Measurements from ENCODE around the gene LRRC4C.

Gene LRRC4C

DNA sequence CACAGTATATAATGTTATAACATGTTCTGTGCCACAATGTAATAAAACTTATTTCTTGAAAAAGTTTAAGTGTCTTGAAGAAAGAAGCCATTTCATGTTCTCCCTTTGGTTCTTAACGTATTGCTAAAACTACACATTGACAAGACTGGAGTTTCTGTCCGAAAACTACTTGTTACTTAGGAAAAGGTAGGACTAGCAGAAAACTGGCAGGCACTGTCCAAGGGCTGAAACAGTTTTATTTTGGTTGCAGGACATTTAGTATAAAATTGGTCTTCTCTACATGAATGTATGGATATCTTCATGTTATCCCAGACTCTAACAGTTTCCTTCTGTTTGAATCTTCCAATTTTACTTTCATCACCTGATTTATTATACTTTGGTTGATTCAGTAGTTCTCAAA is 1027.1 kb downstream of the LRRC4C start:
- no peak overlapping the region for H2AFZ ChIP-seq (ENCODE audit: low read depth, low read length)
- H4K91ac ChIP-seq (ENCODE audit: low read length) = no peak overlapping the region
- H3K27me3 ChIP-seq (ENCODE audit: control insufficient read depth in 1 of 2, insufficient read depth in 1 of 2, low read length in 2 of 2) = no peaks in the 10 kb centered on the region
- H2AK5ac ChIP-seq (ENCODE audit: low read length, severe bottlenecking) = no peak overlapping the region
- no peaks in the 10 kb centered on the region for H3K4me1 ChIP-seq (ENCODE audit: control insufficient read depth, insufficient read depth, low read depth, low read length)
- H3K79me1 ChIP-seq (replicated peaks; ENCODE audit: low read length, poor library complexity, severe bottlenecking) = no peaks in the 10 kb centered on the region
- H4K8ac ChIP-seq (ENCODE audit: low read length) = no peak overlapping the region
- no peaks in the 10 kb centered on the region for H3K36me3 ChIP-seq (ENCODE audit: control insufficient read depth in 1 of 2, insufficient read depth in 2 of 2, low read depth in 1 of 2, low read length in 2 of 2)
- no peak overlapping the region for H3K4ac ChIP-seq (ENCODE audit: low read depth in 1 of 2, low read length in 2 of 2)
- H3K14ac ChIP-seq (ENCODE audit: low read length in 2 of 2) = no peak overlapping the region
- H2BK15ac ChIP-seq (ENCODE audit: low read depth, poor library complexity, severe bottlenecking) = no peak overlapping the region
- no peak overlapping the region for H3K4me2 ChIP-seq (ENCODE audit: low read length, poor library complexity, severe bottlenecking)
- no peak overlapping the region for H2BK5ac ChIP-seq (ENCODE audit: low read depth, low read length, poor library complexity, severe bottlenecking)
- H2BK120ac ChIP-seq (ENCODE audit: low read depth, low read length) = no peak overlapping the region
- WGBS = 94% methylated on average over 2 of the region's 2 CpGs
- no peak overlapping the region for H2BK12ac ChIP-seq (ENCODE audit: low read length in 2 of 2)
- H3K4me3 ChIP-seq (ENCODE audit: insufficient read depth in 1 of 2, low read depth in 1 of 2, low read length in 2 of 2) = no peak overlapping the region
- no peak overlapping the region for H3K18ac ChIP-seq (ENCODE audit: low read depth in 1 of 2, low read length in 2 of 2)
- no peak overlapping the region for H3K27ac ChIP-seq (ENCODE audit: low read length, poor library complexity, severe bottlenecking)
- H3K9me3 ChIP-seq (ENCODE audit: control insufficient read depth, low read length) = no peaks in the 10 kb centered on the region
- H3K9ac ChIP-seq (ENCODE audit: low read length) = no peak overlapping the region
- no peak for DNase-seq
- no peak overlapping the region for H3K23ac ChIP-seq (ENCODE audit: low read length in 2 of 2)

DNA sequence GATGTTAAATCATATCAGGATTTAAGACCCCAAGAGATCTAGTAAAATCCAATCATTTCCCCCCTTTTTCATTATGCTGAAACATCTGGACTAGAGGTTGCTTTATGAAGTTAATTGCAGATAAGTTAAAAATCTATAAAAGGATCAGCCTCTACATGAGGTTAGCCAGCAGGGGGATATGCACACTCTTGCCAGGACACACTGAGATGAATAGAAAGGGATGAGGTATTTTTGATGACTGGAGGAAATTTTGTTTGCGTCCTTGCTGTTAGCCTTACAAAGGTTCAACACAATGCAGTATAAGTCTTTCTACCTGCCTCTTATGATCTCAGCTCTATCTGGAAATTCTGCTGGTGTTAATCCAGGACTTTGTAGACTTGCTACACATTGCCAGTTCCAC is 1034.3 kb downstream of the LRRC4C start:
- no peaks in the 10 kb centered on the region for H3K4me1 ChIP-seq (ENCODE audit: control insufficient read depth, insufficient read depth, low read depth, low read length)

DNA sequence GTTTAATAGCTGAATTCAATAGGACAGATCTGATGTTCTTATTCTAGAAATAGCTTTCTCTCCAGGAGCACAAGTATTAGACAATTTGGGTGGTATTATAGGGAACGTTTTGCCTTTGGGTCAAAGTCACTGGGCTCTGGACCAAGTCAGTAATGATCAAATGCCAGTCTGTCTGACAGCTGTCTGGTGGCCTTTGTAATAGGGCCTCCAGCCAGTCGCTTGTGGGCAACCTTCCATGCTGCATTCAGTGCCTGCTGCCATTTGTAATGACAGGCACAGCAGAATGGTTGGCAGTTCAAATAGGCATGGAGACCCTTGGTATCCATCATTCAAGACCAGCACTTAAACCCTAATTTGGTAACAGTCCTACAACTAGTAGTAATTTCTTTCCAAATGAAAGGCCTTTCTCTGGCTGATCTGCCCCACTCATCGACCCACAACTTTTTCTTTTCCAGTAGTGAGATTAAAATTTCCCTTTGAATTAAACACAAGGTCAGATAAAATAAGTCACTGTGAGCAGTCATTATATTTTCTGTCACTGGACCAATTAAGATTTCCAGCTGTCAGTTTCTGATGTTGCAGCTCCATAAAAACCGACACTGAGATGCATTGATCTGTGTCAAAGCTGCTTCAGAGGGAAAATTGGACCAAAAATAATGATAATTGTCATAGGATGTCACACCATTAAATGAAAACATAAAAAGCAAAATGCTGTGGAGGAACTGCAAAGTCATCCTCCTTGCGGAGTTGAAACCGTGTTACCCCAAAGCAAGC is 1038.1 kb downstream of the LRRC4C start:
- Histone ChIP-seq H2AFZ (ENCODE audit: low read depth, low read length) (no peak overlapping the region), H3K36me3 (ENCODE audit: control insufficient read depth in 1 of 2, insufficient read depth in 2 of 2, low read depth in 1 of 2, low read length in 2 of 2) (no peaks in the 10 kb centered on the region), H3K27me3 (ENCODE audit: control insufficient read depth in 1 of 2, insufficient read depth in 1 of 2, low read length in 2 of 2) (no peaks in the 10 kb centered on the region), H4K91ac (ENCODE audit: low read length) (no peak overlapping the region), H3K23ac (ENCODE audit: low read length in 2 of 2) (no peak overlapping the region), H3K4ac (ENCODE audit: low read depth in 1 of 2, low read length in 2 of 2) (no peak overlapping the region), H3K9me3 (ENCODE audit: control insufficient read depth, low read length) (no peaks in the 10 kb centered on the region), H3K18ac (ENCODE audit: low read depth in 1 of 2, low read length in 2 of 2) (no peak overlapping the region), H2BK12ac (ENCODE audit: low read length in 2 of 2) (no peak overlapping the region), H2BK15ac (ENCODE audit: low read depth, poor library complexity, severe bottlenecking) (no peak overlapping the region), H3K14ac (ENCODE audit: low read length in 2 of 2) (no peak overlapping the region), H2AK5ac (ENCODE audit: low read length, severe bottlenecking) (no peak overlapping the region), H4K8ac (ENCODE audit: low read length) (no peak overlapping the region), H3K4me3 (ENCODE audit: insufficient read depth in 1 of 2, low read depth in 1 of 2, low read length in 2 of 2) (no peak overlapping the region), H2BK120ac (ENCODE audit: low read depth, low read length) (no peak overlapping the region), H3K4me1 (ENCODE audit: control insufficient read depth, insufficient read depth, low read depth, low read length) (no peaks in the 10 kb centered on the region), H3K4me2 (ENCODE audit: low read length, poor library complexity, severe bottlenecking) (no peak overlapping the region), H3K9ac (ENCODE audit: low read length) (no peak overlapping the region), H3K79me1 (replicated peaks; ENCODE audit: low read length, poor library complexity, severe bottlenecking) (no peaks in the 10 kb centered on the region), H2BK5ac (ENCODE audit: low read depth, low read length, poor library complexity, severe bottlenecking) (no peak overlapping the region), H3K27ac (ENCODE audit: low read length, poor library complexity, severe bottlenecking) (no peak overlapping the region)
- no peak for DNase-seq
- WGBS = 87% methylated on average over 4 of the region's 6 CpGs

More for the DNA sequence above, 1034.3 kb downstream of the LRRC4C start:
- no peak for DNase-seq
- WGBS = no CpG with 5 or more reads among the region's 1 CpG
- H3K36me3 ChIP-seq (ENCODE audit: control insufficient read depth in 1 of 2, insufficient read depth in 2 of 2, low read depth in 1 of 2, low read length in 2 of 2) = no peaks in the 10 kb centered on the region
- no peak overlapping the region for H4K91ac ChIP-seq (ENCODE audit: low read length)
- H3K14ac ChIP-seq (ENCODE audit: low read length in 2 of 2) = no peak overlapping the region
- no peak overlapping the region for H3K27ac ChIP-seq (ENCODE audit: low read length, poor library complexity, severe bottlenecking)
- no peak overlapping the region for H3K4me3 ChIP-seq (ENCODE audit: insufficient read depth in 1 of 2, low read depth in 1 of 2, low read length in 2 of 2)
- H4K8ac ChIP-seq (ENCODE audit: low read length) = no peak overlapping the region
- H2AFZ ChIP-seq (ENCODE audit: low read depth, low read length) = no peak overlapping the region
- H3K4me2 ChIP-seq (ENCODE audit: low read length, poor library complexity, severe bottlenecking) = no peak overlapping the region
- H3K18ac ChIP-seq (ENCODE audit: low read depth in 1 of 2, low read length in 2 of 2) = no peak overlapping the region
- no peak overlapping the region for H2AK5ac ChIP-seq (ENCODE audit: low read length, severe bottlenecking)
- no peaks in the 10 kb centered on the region for H3K9me3 ChIP-seq (ENCODE audit: control insufficient read depth, low read length)
- H2BK15ac ChIP-seq (ENCODE audit: low read depth, poor library complexity, severe bottlenecking) = no peak overlapping the region
- no peaks in the 10 kb centered on the region for H3K79me1 ChIP-seq (replicated peaks; ENCODE audit: low read length, poor library complexity, severe bottlenecking)
- H2BK120ac ChIP-seq (ENCODE audit: low read depth, low read length) = no peak overlapping the region
- H2BK12ac ChIP-seq (ENCODE audit: low read length in 2 of 2) = no peak overlapping the region
- H2BK5ac ChIP-seq (ENCODE audit: low read depth, low read length, poor library complexity, severe bottlenecking) = no peak overlapping the region
- H3K23ac ChIP-seq (ENCODE audit: low read length in 2 of 2) = no peak overlapping the region
- no peaks in the 10 kb centered on the region for H3K27me3 ChIP-seq (ENCODE audit: control insufficient read depth in 1 of 2, insufficient read depth in 1 of 2, low read length in 2 of 2)
- H3K9ac ChIP-seq (ENCODE audit: low read length) = no peak overlapping the region
- no peak overlapping the region for H3K4ac ChIP-seq (ENCODE audit: low read depth in 1 of 2, low read length in 2 of 2)

DNA sequence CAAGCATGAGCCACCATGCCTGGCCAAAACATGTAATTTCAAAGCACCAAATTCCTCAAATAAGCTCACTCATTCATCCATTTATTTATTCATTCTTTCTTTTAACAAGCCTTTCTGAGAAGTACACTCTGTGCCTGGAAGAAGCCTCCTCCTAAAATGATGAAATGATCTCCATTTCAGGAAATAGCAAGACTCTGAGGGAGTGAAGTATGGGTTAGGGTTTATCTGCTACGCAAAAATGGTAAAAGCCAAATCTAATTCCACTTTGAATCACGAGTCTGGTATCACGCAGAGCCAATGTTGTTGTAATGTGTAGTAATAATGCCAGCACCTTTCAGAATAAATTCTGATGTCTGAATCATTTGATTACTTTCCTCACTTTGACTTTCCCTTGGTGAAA is 1041.8 kb downstream of the LRRC4C start:
- no peaks in the 10 kb centered on the region for H3K27me3 ChIP-seq (ENCODE audit: control insufficient read depth in 1 of 2, insufficient read depth in 1 of 2, low read length in 2 of 2)
- H3K4me3 ChIP-seq (ENCODE audit: insufficient read depth in 1 of 2, low read depth in 1 of 2, low read length in 2 of 2) = no peak overlapping the region
- no peak overlapping the region for H3K18ac ChIP-seq (ENCODE audit: low read depth in 1 of 2, low read length in 2 of 2)
- H3K4me1 ChIP-seq (ENCODE audit: control insufficient read depth, insufficient read depth, low read depth, low read length) = no peaks in the 10 kb centered on the region
- H2AK5ac ChIP-seq (ENCODE audit: low read length, severe bottlenecking) = no peak overlapping the region
- H2AFZ ChIP-seq (ENCODE audit: low read depth, low read length) = no peak overlapping the region
- H3K14ac ChIP-seq (ENCODE audit: low read length in 2 of 2) = no peak overlapping the region
- H2BK120ac ChIP-seq (ENCODE audit: low read depth, low read length) = no peak overlapping the region
- H4K8ac ChIP-seq (ENCODE audit: low read length) = no peak overlapping the region
- H3K23ac ChIP-seq (ENCODE audit: low read length in 2 of 2) = no peak overlapping the region
- H3K79me1 ChIP-seq (replicated peaks; ENCODE audit: low read length, poor library complexity, severe bottlenecking) = no peaks in the 10 kb centered on the region
- no peak overlapping the region for H2BK12ac ChIP-seq (ENCODE audit: low read length in 2 of 2)
- no peaks in the 10 kb centered on the region for H3K9me3 ChIP-seq (ENCODE audit: control insufficient read depth, low read length)
- H4K91ac ChIP-seq (ENCODE audit: low read length) = no peak overlapping the region
- no peak for DNase-seq
- H3K36me3 ChIP-seq (ENCODE audit: control insufficient read depth in 1 of 2, insufficient read depth in 2 of 2, low read depth in 1 of 2, low read length in 2 of 2) = no peaks in the 10 kb centered on the region
- no peak overlapping the region for H3K4ac ChIP-seq (ENCODE audit: low read depth in 1 of 2, low read length in 2 of 2)
- H3K4me2 ChIP-seq (ENCODE audit: low read length, poor library complexity, severe bottlenecking) = no peak overlapping the region
- 90% methylated on average over 1 of the region's 3 CpGs for WGBS
- H2BK5ac ChIP-seq (ENCODE audit: low read depth, low read length, poor library complexity, severe bottlenecking) = no peak overlapping the region
- H3K9ac ChIP-seq (ENCODE audit: low read length) = no peak overlapping the region
- no peak overlapping the region for H3K27ac ChIP-seq (ENCODE audit: low read length, poor library complexity, severe bottlenecking)
- no peak overlapping the region for H2BK15ac ChIP-seq (ENCODE audit: low read depth, poor library complexity, severe bottlenecking)

Measured in mesenchymal stem cell (in vitro differentiated cells and primary cell).